K562 (cell line): ENCODE results near the gene AP1M2. TPM values are rescaled to one million over a fixed set of nuclear protein-coding genes. Genes with fewer than 3 reads are reported as not detected.
A peak's percentile ranks its signal among the peaks of the same experiment; 100 is the strongest.

Experiments
- ARID4B ChIP-seq: sonication (generic); formaldehyde crosslinking; IDR thresholded peaks from 2 replicates; pipeline ENCODE4 v1.8.0; 2022; ENCODE audit warnings: mild to moderate bottlenecking, missing genetic modification reagents
- BMI1 ChIP-seq: fragments of 150-350 bp; IDR thresholded peaks from 2 replicates; pipeline ENCODE4 v1.6.1; 2014; ENCODE audit warnings: low read length
- CREB1 ChIP-seq, 2 experiments: sonication (generic) in 1 of 2; formaldehyde crosslinking in 1 of 2; IDR thresholded peaks; 2 replicates each; pipeline versions ENCODE4 v1.6.1 to v1.8.0; 2012 to 2022; ENCODE audit warnings: inconsistent platforms in 1 of 2, mild to moderate bottlenecking in 1 of 2, missing genetic modification reagents in 1 of 2, moderate library complexity in 1 of 2
- HNRNPK ChIP-seq: fragments of 200-400 bp; formaldehyde crosslinking; IDR thresholded peaks from one replicate; pipeline ENCODE4 v1.6.1; 2018; ENCODE audit warnings: mild to moderate bottlenecking, low read depth, low read length; ENCODE audit not compliant: poor library complexity, severe bottlenecking
- IRF2 ChIP-seq: sonication (generic); formaldehyde crosslinking; IDR thresholded peaks from 2 replicates; pipeline ENCODE4 v1.8.1; 2022; ENCODE audit warnings: mild to moderate bottlenecking, missing genetic modification reagents
- NR2C1 ChIP-seq, 2 experiments: fragments of 450-650 bp; IDR thresholded peaks; 2 replicates each; pipeline ENCODE4 v1.6.1; 2017; ENCODE audit warnings: mild to moderate bottlenecking in 2 of 2, antibody characterized with exemption in 1 of 2, inconsistent platforms in 1 of 2, missing compliant biosample characterization in 1 of 2, missing genetic modification characterization in 1 of 2
- SIN3B ChIP-seq: fragments of 450-650 bp; IDR thresholded peaks from 2 replicates; pipeline ENCODE4 v1.6.1; 2017; ENCODE audit warnings: low read depth, mild to moderate bottlenecking, moderate library complexity
- TAF15 ChIP-seq: fragments of 200-400 bp; formaldehyde crosslinking; IDR thresholded peaks from 2 replicates; pipeline ENCODE4 v1.6.1; 2017; ENCODE audit warnings: mild to moderate bottlenecking, low read depth, low read length, moderate library complexity
- TAF7 ChIP-seq: fragments of 450-650 bp; IDR thresholded peaks from 2 replicates; pipeline ENCODE4 v1.6.1; 2016; ENCODE audit warnings: missing genetic modification characterization, missing compliant biosample characterization
- ZNF165 ChIP-seq: fragments of 250-450 bp; sonication (Bioruptor Pico); IDR thresholded peaks from 2 replicates; pipeline ENCODE4 v1.4.0; 2020; ENCODE audit warnings: borderline replicate concordance
- ZNF3 ChIP-seq: fragments of 250-450 bp; sonication (Bioruptor Pico); IDR thresholded peaks from 2 replicates; pipeline ENCODE4 v1.5.0; 2021; ENCODE audit warnings: mild to moderate bottlenecking, moderate library complexity
- ZNF311 ChIP-seq: fragments of 250-450 bp; sonication (Bioruptor Pico); IDR thresholded peaks from 2 replicates; pipeline ENCODE4 v1.4.0; 2020; ENCODE audit warnings: mild to moderate bottlenecking, moderate library complexity
- ZNF740 ChIP-seq, 3 experiments: fragments of 200-800 bp in 1 of 3; sonication (Bioruptor generic) in 1 of 3; sonication (generic) in 1 of 3; formaldehyde crosslinking in 1 of 3; IDR thresholded peaks; 2 replicates each; pipeline versions ENCODE4 v1.6.1 to v1.8.0; 2016 to 2022; ENCODE audit warnings: mild to moderate bottlenecking in 2 of 3, missing compliant biosample characterization in 2 of 3, missing genetic modification characterization in 2 of 3, missing genetic modification reagents in 1 of 3
- ZNF778 ChIP-seq: fragments of 450-650 bp; formaldehyde crosslinking; IDR thresholded peaks from 2 replicates; pipeline ENCODE4 v1.4.0; 2020; ENCODE audit warnings: mild to moderate bottlenecking, moderate library complexity
- ZNF785 ChIP-seq: fragments of 250-450 bp; sonication (Bioruptor Pico); IDR thresholded peaks from 2 replicates; pipeline ENCODE4 v1.4.0; 2020; ENCODE audit warnings: mild to moderate bottlenecking
- polyA plus RNA-seq, 8 experiments: library from polyadenylated mRNA; depleted of rRNA in 4 of 8; stranded (reverse) in 5 of 8; unstranded in 3 of 8; fragments of >200 nt; fragmentation: Nextera tagmentation in 2 of 8; fragmentation: Illumina TruSeq in 1 of 8; extraction: Ambion mirVana in 2 of 8; extraction: Trizol in 1 of 8; gene quantifications; 2 replicates each; pipeline versions ENCODE4 v1.2.1 to v1.2.3, GENCODE V29; 2011 to 2014; ENCODE audit warnings: inconsistent platforms in 1 of 8, missing spikeins in 1 of 8
- total RNA-seq, 7 experiments: library from RNA; depleted of rRNA in 6 of 7; stranded (reverse); fragments of >200 nt in 6 of 7; fragmentation: Illumina TruSeq in 2 of 7; extraction: Trizol in 2 of 7; gene quantifications; 2 replicates each; pipeline versions ENCODE4 v1.2.1 to v1.2.3, GENCODE V29; 2011 to 2021; ENCODE audit warnings: low replicate concordance in 1 of 7
- TF ChIP-seq, protein P1 (sequence below): fragments of 250-450 bp; sonication (Bioruptor Pico); IDR thresholded peaks from 2 replicates; pipeline ENCODE4 v1.8.0; 2021; ENCODE audit warnings: moderate library complexity, mild to moderate bottlenecking, inconsistent platforms
- TF ChIP-seq, protein P2 (sequence below): fragments of 450-650 bp; formaldehyde crosslinking; IDR thresholded peaks from 2 replicates; pipeline ENCODE4 v1.4.0; 2020; ENCODE audit warnings: mild to moderate bottlenecking, mixed read lengths

Gene AP1M2
- total and polyA plus RNA-seq, 9 of the 15 experiments (the other 6 are each of a cell fraction or from before 2014, with no cell fraction given), result 0.33 to 1.4 (median 0.89) TPM; not detected in 1

- TF ChIP-seq ZNF165 (CRISPR knock-in tag), result no peak
- no peak for TF ChIP-seq ZNF785 (CRISPR knock-in tag)
- no peak for TF ChIP-seq BMI1
- no peak for TF ChIP-seq TAF7 (tag)
- TF ChIP-seq CREB1 (IDR thresholded peaks at IDR 0.05), result peak; percentile 58
- peak; percentile 65; the same call in 1 of the 2 replicates for TF ChIP-seq CREB1 (CRISPR knock-in tag; IDR thresholded peaks at IDR 0.05)
- no peak for TF ChIP-seq ZNF3 (CRISPR knock-in tag)
- peak; percentile 98 for TF ChIP-seq ZNF740 (CRISPR knock-in tag; IDR thresholded peaks at IDR 0.05)
- peak in 1 of 2 experiments; percentile 96; a peak in 2 of 4 replicates for TF ChIP-seq ZNF740 (tag; IDR thresholded peaks at IDR 0.05)
- peak; percentile 84 for TF ChIP-seq ARID4B (CRISPR knock-in tag)
- TF ChIP-seq ZNF778 (CRISPR knock-in tag), result no peak
- no peak for TF ChIP-seq SIN3B
- no peak for TF ChIP-seq ZNF311 (CRISPR knock-in tag)
- TF ChIP-seq, protein P1, sequence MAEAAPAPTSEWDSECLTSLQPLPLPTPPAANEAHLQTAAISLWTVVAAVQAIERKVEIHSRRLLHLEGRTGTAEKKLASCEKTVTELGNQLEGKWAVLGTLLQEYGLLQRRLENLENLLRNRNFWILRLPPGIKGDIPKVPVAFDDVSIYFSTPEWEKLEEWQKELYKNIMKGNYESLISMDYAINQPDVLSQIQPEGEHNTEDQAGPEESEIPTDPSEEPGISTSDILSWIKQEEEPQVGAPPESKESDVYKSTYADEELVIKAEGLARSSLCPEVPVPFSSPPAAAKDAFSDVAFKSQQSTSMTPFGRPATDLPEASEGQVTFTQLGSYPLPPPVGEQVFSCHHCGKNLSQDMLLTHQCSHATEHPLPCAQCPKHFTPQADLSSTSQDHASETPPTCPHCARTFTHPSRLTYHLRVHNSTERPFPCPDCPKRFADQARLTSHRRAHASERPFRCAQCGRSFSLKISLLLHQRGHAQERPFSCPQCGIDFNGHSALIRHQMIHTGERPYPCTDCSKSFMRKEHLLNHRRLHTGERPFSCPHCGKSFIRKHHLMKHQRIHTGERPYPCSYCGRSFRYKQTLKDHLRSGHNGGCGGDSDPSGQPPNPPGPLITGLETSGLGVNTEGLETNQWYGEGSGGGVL (CRISPR knock-in tag), result no peak
- TF ChIP-seq IRF2 (CRISPR knock-in tag), result no peak
- peak; percentile 13 for TF ChIP-seq HNRNPK
- TF ChIP-seq TAF15, result no peak
- TF ChIP-seq NR2C1 (IDR thresholded peaks at IDR 0.05), result no peak
- TF ChIP-seq NR2C1 (tag; IDR thresholded peaks at IDR 0.05), result no peak
- TF ChIP-seq, protein P2, sequence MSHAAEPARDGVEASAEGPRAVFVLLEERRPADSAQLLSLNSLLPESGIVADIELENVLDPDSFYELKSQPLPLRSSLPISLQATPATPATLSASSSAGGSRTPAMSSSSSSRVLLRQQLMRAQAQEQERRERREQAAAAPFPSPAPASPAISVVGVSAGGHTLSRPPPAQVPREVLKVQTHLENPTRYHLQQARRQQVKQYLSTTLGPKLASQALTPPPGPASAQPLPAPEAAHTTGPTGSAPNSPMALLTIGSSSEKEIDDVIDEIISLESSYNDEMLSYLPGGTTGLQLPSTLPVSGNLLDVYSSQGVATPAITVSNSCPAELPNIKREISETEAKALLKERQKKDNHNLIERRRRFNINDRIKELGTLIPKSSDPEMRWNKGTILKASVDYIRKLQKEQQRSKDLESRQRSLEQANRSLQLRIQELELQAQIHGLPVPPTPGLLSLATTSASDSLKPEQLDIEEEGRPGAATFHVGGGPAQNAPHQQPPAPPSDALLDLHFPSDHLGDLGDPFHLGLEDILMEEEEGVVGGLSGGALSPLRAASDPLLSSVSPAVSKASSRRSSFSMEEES, result no peak
Measured at GRCh38 chr19:10565567-10566407, 21.3 kb downstream of the AP1M2 start, which contains the start of gene KRI1 (continued).
